GM23248 (cell line): ENCODE measurements around the gene AHI1. TPM values are rescaled to one million over a fixed set of nuclear protein-coding genes. Genes with fewer than 3 reads are reported as not detected.

Experiments
- DNase-seq: peaks from one replicate; pipeline ENCODE4 v3.0.0-alpha.2; 2015
- H2AFZ ChIP-seq: fragments of 200-600 bp; sonication (generic); 2 replicates; pipeline ENCODE4 v1.6.1; 2016; ENCODE audit warnings: antibody characterized with exemption
- H3F3A ChIP-seq: fragments of 200-600 bp; sonication (generic); 2 replicates; pipeline ENCODE4 v1.6.1; 2016; ENCODE audit warnings: mild to moderate bottlenecking, antibody characterized with exemption, mixed run types; ENCODE audit not compliant: insufficient read depth
- H3K27ac ChIP-seq: fragments of 200-600 bp; sonication (generic); 2 replicates; pipeline ENCODE4 v1.5.1; 2016; ENCODE audit warnings: mild to moderate bottlenecking
- H3K27me3 ChIP-seq: fragments of 200-600 bp; sonication (generic); replicated peaks from 2 replicates; pipeline ENCODE4 v1.6.1; 2016; ENCODE audit warnings: mild to moderate bottlenecking; ENCODE audit not compliant: insufficient read depth
- H3K36me3 ChIP-seq: fragments of 200-600 bp; sonication (generic); 2 replicates; pipeline ENCODE4 v1.6.1; 2016; ENCODE audit warnings: low read depth, mild to moderate bottlenecking
- H3K4me1 ChIP-seq: fragments of 200-600 bp; sonication (generic); 2 replicates; pipeline ENCODE4 v1.6.1; 2016; ENCODE audit warnings: mild to moderate bottlenecking; ENCODE audit not compliant: insufficient read depth
- H3K4me2 ChIP-seq: fragments of 200-600 bp; sonication (generic); one replicate; pipeline ENCODE4 v1.6.1; 2016; ENCODE audit warnings: mild to moderate bottlenecking; ENCODE audit not compliant: unreplicated experiment
- H3K4me3 ChIP-seq: fragments of 200-600 bp; sonication (generic); 2 replicates; pipeline ENCODE4 v1.5.1; 2016; ENCODE audit warnings: mild to moderate bottlenecking
- H3K79me2 ChIP-seq: fragments of 200-600 bp; sonication (generic); 2 replicates; pipeline ENCODE4 v1.6.1; 2016; ENCODE audit warnings: mild to moderate bottlenecking; ENCODE audit not compliant: insufficient read depth
- H3K9ac ChIP-seq: fragments of 200-600 bp; sonication (generic); 2 replicates; pipeline ENCODE4 v1.6.1; 2016; ENCODE audit warnings: mild to moderate bottlenecking
- H3K9me2 ChIP-seq: fragments of 200-600 bp; sonication (generic); 2 replicates; pipeline ENCODE4 v1.6.1; 2016; ENCODE audit warnings: mixed run types, mild to moderate bottlenecking, moderate library complexity; ENCODE audit not compliant: insufficient read depth
- H3K9me3 ChIP-seq: fragments of 200-600 bp; sonication (generic); one replicate; pipeline ENCODE4 v1.6.1; 2017; ENCODE audit warnings: low read depth
- H4K20me1 ChIP-seq: fragments of 200-600 bp; sonication (generic); 2 replicates; pipeline ENCODE4 v1.6.0; 2016; ENCODE audit not compliant: insufficient read depth
- EZH2 ChIP-seq: fragments of 200-600 bp; sonication (generic); IDR thresholded peaks from 2 replicates; pipeline ENCODE4 v1.6.1; 2018; ENCODE audit warnings: antibody characterized with exemption, mild to moderate bottlenecking; ENCODE audit not compliant: insufficient read depth, poor library complexity, severe bottlenecking
- EZH2phosphoT487 ChIP-seq: fragments of 200-600 bp; sonication (generic); IDR thresholded peaks from 2 replicates; pipeline ENCODE4 v1.6.1; 2018; ENCODE audit warnings: antibody characterized with exemption, moderate library complexity, mild to moderate bottlenecking, low read depth; ENCODE audit not compliant: insufficient read depth
- WGBS, 2 experiments: methylation state at CpG; one replicate each; pipeline ENCODE4 v1.1.6; 2015 to 2017; ENCODE audit warnings: low lambda C conversion rate in 2 of 2, low coverage in 1 of 2; ENCODE audit errors: missing lambda C conversion rate in 2 of 2; 5-methylcytosine and 5-hydroxymethylcytosine counted together
- in situ Hi-C: fragments of 300-500 bp; cut with MboI; formaldehyde crosslinking; loops from 2 replicates; pipeline ENCODE4 v1.15.0; 2020
- polyA plus RNA-seq: library from polyadenylated mRNA; unstranded; fragments of >200 nt; fragmentation: Nextera tagmentation; extraction: Ambion mirVana; gene quantifications from 2 replicates; pipeline ENCODE4 v1.2.1, GENCODE V29; 2016
- total RNA-seq: library from RNA; depleted of rRNA; stranded (reverse); fragments of >200 nt; shearing (Covaris generic); gene quantifications from 2 replicates; pipeline ENCODE4 v1.2.3, GENCODE V29; 2014

The AHI1 gene
- total and polyA plus RNA-seq, 2 experiments from 2014 or later: 11.1 to 25.9 TPM

DNA sequence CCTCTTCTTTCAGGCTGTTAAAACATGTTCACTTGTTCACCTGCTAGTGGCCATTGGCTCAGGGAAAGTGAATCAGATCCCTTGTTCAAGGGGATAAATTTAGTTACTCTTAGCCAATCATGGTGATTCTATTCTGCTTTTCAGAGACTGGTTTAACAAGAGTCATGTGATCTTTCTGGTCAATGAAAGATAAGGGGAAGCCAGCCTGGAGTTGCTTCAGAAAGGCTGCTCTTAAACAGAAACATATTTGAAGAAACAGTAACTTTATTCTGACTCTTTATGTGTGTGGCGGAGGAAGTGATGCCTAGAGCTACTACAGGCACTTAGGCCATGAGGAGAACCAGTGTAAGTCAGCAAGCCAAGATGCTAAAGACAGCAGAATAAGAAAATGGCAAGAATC is 28.1 kb upstream of the AHI1 start:
- H3K9me2 ChIP-seq: no peaks in the 10 kb centered on the region
- H3K4me1 ChIP-seq: 0 out of 2 replicates have a peak, but pooled peaks cover 3% of the 10 kb centered on the region
- no peak overlapping the region for H3K4me3 ChIP-seq
- WGBS, 2 experiments: 85 to 88% methylated on average over 1 of the region's 1 CpG
- no peaks in the 10 kb centered on the region for H3K9me3 ChIP-seq
- H3K79me2 ChIP-seq: no peaks in the 10 kb centered on the region
- H4K20me1 ChIP-seq: no peaks in the 10 kb centered on the region
- no peaks in the 10 kb centered on the region for H3F3A ChIP-seq
- TF ChIP-seq EZH2phosphoT487 (no peak), EZH2 (no peak)
- H3K27me3 ChIP-seq: no peaks in the 10 kb centered on the region
- in situ Hi-C loops: loop anchor here (25.0 kb wide), 1 partner anchor 412 kb away; no protein-coding TSS in a partner anchor
- H3K4me2 ChIP-seq: no peak overlapping the region
- no peak overlapping the region for H2AFZ ChIP-seq
- no peak overlapping the region for H3K27ac ChIP-seq
- DNase-seq: no peak
- no peak overlapping the region for H3K9ac ChIP-seq
- H3K36me3 ChIP-seq: no peaks in the 10 kb centered on the region

DNA sequence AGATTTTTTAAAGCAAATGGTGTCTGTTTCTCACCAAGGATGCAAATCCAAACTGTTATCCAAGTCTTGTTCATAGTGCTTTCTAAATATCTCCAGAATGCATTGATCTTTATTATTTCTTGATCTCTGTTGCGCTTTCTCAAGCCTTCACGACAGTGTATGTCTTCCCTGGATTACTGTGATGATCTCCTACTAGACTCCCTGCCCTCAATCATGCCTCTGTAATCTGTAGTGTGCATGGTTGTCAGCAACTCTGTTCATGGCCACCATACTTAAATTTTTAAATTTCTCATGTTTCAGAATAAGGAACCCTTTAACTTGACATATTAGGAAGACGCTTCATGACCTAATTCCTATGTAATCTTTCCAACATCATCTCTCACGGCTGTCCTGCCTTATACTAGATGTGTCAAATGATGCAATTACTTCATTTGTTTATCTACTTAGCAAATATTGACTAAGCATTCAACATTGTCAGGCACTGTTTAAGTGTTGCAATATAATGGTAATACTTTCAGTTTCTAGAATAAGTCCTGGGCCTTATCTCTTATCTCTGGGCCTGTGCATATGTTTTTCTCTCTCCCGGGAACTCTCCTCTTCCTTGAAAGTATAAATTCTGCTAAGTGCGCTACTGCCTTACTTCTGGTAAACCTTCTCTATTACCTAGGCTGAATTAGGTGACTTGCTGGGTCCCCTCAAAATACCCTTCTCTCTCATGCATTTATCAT is 25.6 kb upstream of the AHI1 start:
- 93% methylated on average over 6 of the region's 6 CpGs for WGBS, 2 experiments
- H3K4me2 ChIP-seq: no peak overlapping the region
- DNase-seq: peak; percentile 20
- H3F3A ChIP-seq: no peaks in the 10 kb centered on the region
- TF ChIP-seq EZH2phosphoT487 (no peak), EZH2 (no peak)
- no peaks in the 10 kb centered on the region for H3K9me2 ChIP-seq
- no peaks in the 10 kb centered on the region for H3K9me3 ChIP-seq
- no peak overlapping the region for H3K9ac ChIP-seq
- no peaks in the 10 kb centered on the region for H3K79me2 ChIP-seq
- in situ Hi-C loops: loop anchor here (25.0 kb wide), 1 partner anchor 1014 kb away; no protein-coding TSS in a partner anchor
- no peak overlapping the region for H2AFZ ChIP-seq
- no peak overlapping the region for H3K4me3 ChIP-seq
- no peaks in the 10 kb centered on the region for H3K27me3 ChIP-seq
- no peak overlapping the region for H3K27ac ChIP-seq
- H4K20me1 ChIP-seq: no peaks in the 10 kb centered on the region
- 0 out of 2 replicates have a peak, but pooled peaks cover 3% of the 10 kb centered on the region for H3K4me1 ChIP-seq
- no peaks in the 10 kb centered on the region for H3K36me3 ChIP-seq

DNA sequence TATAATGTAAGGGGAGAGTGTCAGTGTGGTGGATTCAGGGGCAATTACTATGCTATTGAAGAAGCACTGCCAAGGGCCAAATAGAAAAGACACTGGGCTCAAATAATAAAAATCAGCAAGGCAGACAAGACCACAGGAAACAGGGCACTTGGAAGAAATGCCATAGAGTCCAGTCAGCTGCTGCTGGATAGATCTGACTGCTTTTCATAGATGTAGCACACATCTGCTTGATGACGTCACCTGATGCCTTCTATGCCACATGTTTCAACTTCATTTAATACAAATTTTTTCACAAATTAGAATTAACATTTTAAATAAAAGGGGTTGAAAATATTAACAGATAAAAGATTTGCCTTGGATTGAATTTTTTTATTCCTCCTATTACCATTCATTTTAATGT is 23.9 kb upstream of the AHI1 start:
- Histone ChIP-seq H3F3A (no peaks in the 10 kb centered on the region), H4K20me1 (no peaks in the 10 kb centered on the region), H3K79me2 (no peaks in the 10 kb centered on the region), H3K9me2 (no peaks in the 10 kb centered on the region), H3K4me2 (no peak overlapping the region), H3K4me3 (no peak overlapping the region), H3K9me3 (no peaks in the 10 kb centered on the region), H3K36me3 (no peaks in the 10 kb centered on the region), H3K9ac (no peak overlapping the region), H3K27ac (no peak overlapping the region), H2AFZ (no peak overlapping the region), H3K4me1 (0 out of 2 replicates have a peak, but pooled peaks cover 3% of the 10 kb centered on the region), H3K27me3 (no peaks in the 10 kb centered on the region)
- no peak for TF ChIP-seq EZH2
- TF ChIP-seq EZH2phosphoT487: no peak
- 64 to 68% methylated on average over 1 of the region's 1 CpG for WGBS, 2 experiments
- in situ Hi-C loops: loop anchor here (25.0 kb wide), 1 partner anchor 1016 kb away; no protein-coding TSS in a partner anchor
- DNase-seq: peak; percentile 63

DNA sequence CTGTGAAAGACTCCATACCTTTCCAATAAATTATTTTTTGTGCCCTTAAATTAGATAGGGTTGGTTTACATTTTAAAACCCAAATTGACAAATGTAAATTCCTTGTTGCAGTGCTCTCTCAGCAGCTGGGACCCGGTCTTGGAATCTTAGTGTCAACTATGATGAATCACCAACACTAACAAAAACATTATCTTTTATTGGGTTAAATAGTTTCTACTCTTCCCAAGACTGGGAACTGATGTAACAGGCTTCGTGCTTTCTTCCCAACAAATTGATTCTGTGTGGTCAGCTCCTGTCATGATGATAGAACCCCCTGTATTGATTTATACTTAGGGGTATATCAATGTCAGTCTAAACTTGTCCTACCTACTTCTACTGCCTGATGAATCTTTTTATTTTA is 23.2 kb upstream of the AHI1 start:
- Histone ChIP-seq H3K36me3 (no peaks in the 10 kb centered on the region), H3K4me3 (no peak overlapping the region), H3K4me1 (0 out of 2 replicates have a peak, but pooled peaks cover 3% of the 10 kb centered on the region), H3K4me2 (no peak overlapping the region), H3K79me2 (no peaks in the 10 kb centered on the region), H4K20me1 (no peaks in the 10 kb centered on the region), H3K9ac (no peak overlapping the region), H2AFZ (no peak overlapping the region), H3F3A (no peaks in the 10 kb centered on the region), H3K9me3 (no peaks in the 10 kb centered on the region), H3K27ac (no peak overlapping the region), H3K9me2 (no peaks in the 10 kb centered on the region), H3K27me3 (no peaks in the 10 kb centered on the region)
- no peak for DNase-seq
- in situ Hi-C loops: loop anchor here (25.0 kb wide), 1 partner anchor 1017 kb away; no protein-coding TSS in a partner anchor
- TF ChIP-seq EZH2: no peak
- TF ChIP-seq EZH2phosphoT487: no peak
- WGBS, 2 experiments: 85 to 93% methylated on average over 2 of the region's 2 CpGs
